OCI-LY7 (cell line): ENCODE measurements around the gene ANKRD40. TPM values are rescaled to one million over a fixed set of nuclear protein-coding genes. Genes with fewer than 3 reads are reported as not detected.

Source experiments
- BruUV-seq: library from RNA; stranded (reverse); fragments of 400-500 nt; replicated peaks from 2 replicates; lab custom pipeline; 2021; lab: Mats Ljungman, UMichigan
- CTCF ChIA-PET: fragments of 300-600 bp; sonication (Branson Sonifier 250); formaldehyde crosslinking; loops from one replicate; lab custom pipeline; 2022; ENCODE audit warnings: antibody characterized with exemption; ENCODE audit not compliant: unreplicated experiment; lab: Charles Lee
- POLR2A ChIA-PET: fragments of 300-600 bp; sonication (Branson Sonifier 250); formaldehyde crosslinking; loops from one replicate; lab custom pipeline; 2022; ENCODE audit warnings: antibody characterized with exemption; lab: Charles Lee
- DNase-seq: peaks from one replicate; pipeline ENCODE4 v3.0.0-alpha.2; 2015; ENCODE audit warnings: low spot score
- H2AFZ ChIP-seq: fragments of 200-600 bp; sonication (generic), shearing (Covaris generic); 2 replicates; pipeline ENCODE4 v1.6.1; 2014; ENCODE audit warnings: mild to moderate bottlenecking, antibody characterized with exemption, low read length, moderate library complexity
- H3K27ac ChIP-seq: fragments of 200-600 bp; sonication (generic); 2 replicates; pipeline ENCODE4 v1.5.1; 2014; ENCODE audit warnings: mixed run types, low read depth, mild to moderate bottlenecking, moderate library complexity, low read length, inconsistent platforms; ENCODE audit not compliant: poor library complexity, severe bottlenecking
- H3K36me3 ChIP-seq: fragments of 200-600 bp; sonication (generic); 2 replicates; pipeline ENCODE4 v1.6.1; 2014; ENCODE audit warnings: mild to moderate bottlenecking, antibody characterized with exemption, low read length, moderate library complexity, mixed read lengths; ENCODE audit not compliant: insufficient read depth
- H3K4me1 ChIP-seq: fragments of 200-600 bp; sonication (generic); 2 replicates; pipeline ENCODE4 v1.5.1; 2014; ENCODE audit warnings: mild to moderate bottlenecking, low read length; ENCODE audit not compliant: insufficient read depth, poor library complexity, severe bottlenecking
- H3K4me2 ChIP-seq: fragments of 200-600 bp; sonication (generic); 2 replicates; pipeline ENCODE4 v1.6.1; 2014; ENCODE audit warnings: mild to moderate bottlenecking, low read length
- H3K4me3 ChIP-seq: fragments of 200-600 bp; sonication (generic); 2 replicates; pipeline ENCODE4 v1.5.1; 2014; ENCODE audit warnings: mild to moderate bottlenecking, low read depth, low read length; ENCODE audit not compliant: poor library complexity, severe bottlenecking
- H3K79me2 ChIP-seq: fragments of 200-600 bp; sonication (generic); 2 replicates; pipeline ENCODE4 v1.6.1; 2016; ENCODE audit warnings: low read depth, mild to moderate bottlenecking, low read length, moderate library complexity, mixed read lengths; ENCODE audit not compliant: insufficient read depth
- H3K9me2 ChIP-seq: fragments of 200-600 bp; sonication (generic); 2 replicates; pipeline ENCODE4 v1.6.1; 2016; ENCODE audit warnings: mild to moderate bottlenecking, low read length, mixed read lengths; ENCODE audit not compliant: insufficient read depth
- H3K9me3 ChIP-seq: fragments of 200-600 bp; sonication (generic); 2 replicates; pipeline ENCODE4 v1.6.1; 2014; ENCODE audit warnings: mild to moderate bottlenecking, mixed run types, low read length, mixed read lengths
- H4K20me1 ChIP-seq: fragments of 200-600 bp; sonication (generic); 2 replicates; pipeline ENCODE4 v1.6.1; 2014; ENCODE audit warnings: mild to moderate bottlenecking, antibody characterized with exemption, low read length, moderate library complexity, mixed read lengths; ENCODE audit not compliant: insufficient read depth
- CTCF ChIP-seq: fragments of 200-600 bp; sonication (generic); conservative IDR thresholded peaks from 2 replicates; pipeline ENCODE4 v1.5.1; 2014; ENCODE audit warnings: mild to moderate bottlenecking, antibody characterized with exemption, low read length, moderate library complexity, mixed read lengths
- EZH2phosphoT487 ChIP-seq: fragments of 200-600 bp; sonication (generic); IDR thresholded peaks from 2 replicates; pipeline ENCODE4 v1.6.1; 2018; ENCODE audit warnings: low read depth, borderline replicate concordance, mild to moderate bottlenecking, mixed run types, antibody characterized with exemption, low read length, moderate library complexity, mixed read lengths
- intact Hi-C: fragments of 100-400 bp; cut with micrococcal nuclease; formaldehyde crosslinking; loops from one replicate; pipeline ENCODE4 v1.10.0; 2022; ENCODE audit not compliant: unreplicated experiment
- total RNA-seq, 2 experiments: library from RNA; depleted of rRNA in 1 of 2; stranded (reverse); fragments of >200 nt in 1 of 2; shearing (Covaris generic) in 1 of 2; gene quantifications; 2 replicates each; pipeline ENCODE4 v1.2.3, GENCODE V29; 2014 to 2022

The ANKRD40 gene
- total RNA-seq, 2 experiments from 2014 or later = 27.7 to 47.9 TPM

- H3K4me3 ChIP-seq = peak overlapping the region; percentile 95
- intact Hi-C loops = loop anchor here (1.0 kb wide), 1 partner anchor 12 kb away; no protein-coding TSS in a partner anchor
- peak overlapping the region; percentile 84 for H3K27ac ChIP-seq
- DNase-seq = no peak
- peak overlapping the region; percentile 85; the same call in 1 of the 2 replicates for H2AFZ ChIP-seq
- H3K9me3 ChIP-seq = no peaks in the 10 kb centered on the region
- H3K79me2 ChIP-seq = peaks cover 58% of the 10 kb centered on the region
- POLR2A ChIA-PET = interaction anchor here (1.0 to 1.4 kb wide), 2 partner anchors 14 to 183 kb away, joined by 3 to 10 read pairs; no protein-coding TSS in a partner anchor
- CTCF ChIA-PET = no interaction called here
- H3K4me1 ChIP-seq = peaks cover 31% of the 10 kb centered on the region
- TSS peak; percentile 69 for BruUV-seq
- H3K9me2 ChIP-seq = no peaks in the 10 kb centered on the region
- peaks cover 47% of the 10 kb centered on the region for H3K36me3 ChIP-seq
- TF ChIP-seq CTCF (no peak), EZH2phosphoT487 (no peak)
- H3K4me2 ChIP-seq = peak overlapping the region; percentile 92
- H4K20me1 ChIP-seq = peaks cover 39% of the 10 kb centered on the region
These were observed 12.4 kb upstream of the ANKRD40 start for GRCh38 chr17:50719924-50720794.

GRCh38 chr17:50719144-50719923, 11.6 kb upstream of the ANKRD40 start, which contains the start of gene LUC7L3:
LUC7L3 (plus strand) TSS chr17:50719603; CDS start chr17:50719733, 130 bp downstream.
- peaks cover 31% of the 10 kb centered on the region for H3K4me1 ChIP-seq
- H3K9me3 ChIP-seq = no peaks in the 10 kb centered on the region
- H2AFZ ChIP-seq = peak within 1 kb of the TSS; percentile 85
- BruUV-seq = TSS peak; percentile 98
- ChIA-PET CTCF (interaction anchor here (0.6 kb wide), 1 partner anchor 11 kb away, joined by 3 read pairs; no protein-coding TSS in a partner anchor), POLR2A (interaction anchor here (1.0 to 2.4 kb wide), 3 partner anchors 10 to 183 kb away, joined by 3 to 10 read pairs (median 9); no protein-coding TSS in a partner anchor)
- DNase-seq = peak; percentile 95
- no peak for TF ChIP-seq EZH2phosphoT487
- no peak for TF ChIP-seq CTCF
- intact Hi-C loops = loop anchor here (1.0 kb wide), 1 partner anchor 11 kb away; no protein-coding TSS in a partner anchor
- H3K36me3 ChIP-seq = peaks cover 39% of the 10 kb centered on the region
- peaks cover 50% of the 10 kb centered on the region for H3K79me2 ChIP-seq
- peak within 1 kb of the TSS; percentile 84 for H3K27ac ChIP-seq
- no peaks in the 10 kb centered on the region for H3K9me2 ChIP-seq
- peak within 1 kb of the TSS; percentile 92 for H3K4me2 ChIP-seq
- H4K20me1 ChIP-seq = peaks cover 38% of the 10 kb centered on the region
- peak within 1 kb of the TSS; percentile 95 for H3K4me3 ChIP-seq
